ENCODE measurements around the gene OTOS. TPM values are rescaled to one million over a fixed set of nuclear protein-coding genes. Genes with fewer than 3 reads are reported as not detected.

The OTOS gene
- total and polyA plus RNA-seq, 2 of the 13 experiments (the other 11 are each of a cell fraction or from before 2014, with no cell fraction given), result not detected

- TF ChIP-seq DRAP1 (CRISPR knock-in tag; IDR thresholded peaks at IDR 0.05), result peak; percentile 52; the same call in 1 of the 2 replicates
- TF ChIP-seq THAP9 (CRISPR knock-in tag; IDR thresholded peaks at IDR 0.05; ENCODE audit: borderline replicate concordance), result peak; percentile 72; the same call in 1 of the 2 replicates
- 0 out of 2 replicates have a peak, but pooled peaks have one; percentile 67 for TF ChIP-seq ZNF691 (CRISPR knock-in tag; IDR thresholded peaks at IDR 0.05; ENCODE audit: borderline replicate concordance, low read depth)
- TF ChIP-seq ATF4 (CRISPR knock-in tag; IDR thresholded peaks at IDR 0.05), result no peak
- TF ChIP-seq ZBTB49 (CRISPR knock-in tag; IDR thresholded peaks at IDR 0.05; ENCODE audit: borderline replicate concordance), result no peak
- peak; percentile 53; the same call in 1 of the 2 replicates for TF ChIP-seq ARID5B (CRISPR knock-in tag; IDR thresholded peaks at IDR 0.05)
- TF ChIP-seq SRSF1 (optimal IDR thresholded peaks at IDR 0.05; ENCODE audit: low read depth, low read length), result no peak
- TF ChIP-seq ZNF431 (CRISPR knock-in tag; IDR thresholded peaks at IDR 0.05; ENCODE audit: borderline replicate concordance, low read depth), result no peak
- peak; percentile 75; the same call in 1 of the 3 replicates for TF ChIP-seq MXI1 (IDR thresholded peaks at IDR 0.05; ENCODE audit: borderline replicate concordance, low read depth, low read length)
- no peak for TF ChIP-seq ZSCAN30 (CRISPR knock-in tag; IDR thresholded peaks at IDR 0.05)
- 0 out of 2 replicates have a peak, but pooled peaks have one; percentile 51 for TF ChIP-seq ZNF33B (CRISPR knock-in tag; IDR thresholded peaks at IDR 0.05)
- TF ChIP-seq ZNF879 (CRISPR knock-in tag; IDR thresholded peaks at IDR 0.05), result peak; percentile 83; the same call in 1 of the 2 replicates
- no peak for TF ChIP-seq BCL6 (CRISPR knock-in tag; IDR thresholded peaks at IDR 0.05)
- TF ChIP-seq ZNF7 (CRISPR knock-in tag; IDR thresholded peaks at IDR 0.05), result no peak
- peak; percentile 56; the same call in 1 of the 2 replicates for TF ChIP-seq ARNTL (CRISPR knock-in tag; IDR thresholded peaks at IDR 0.05)
Observed at GRCh38 chr2:240136013-240136670, 4.3 kb downstream of the OTOS start, which contains the start of gene COPS9 (continued).
